ENCODE data around the gene TMEM255B.
"Not testable (repeated sequence)": the region's sequence is repeated elsewhere in the genome, so short reads cannot be mapped to it uniquely, and the experiment has no call there.

Gene TMEM255B

DNA sequence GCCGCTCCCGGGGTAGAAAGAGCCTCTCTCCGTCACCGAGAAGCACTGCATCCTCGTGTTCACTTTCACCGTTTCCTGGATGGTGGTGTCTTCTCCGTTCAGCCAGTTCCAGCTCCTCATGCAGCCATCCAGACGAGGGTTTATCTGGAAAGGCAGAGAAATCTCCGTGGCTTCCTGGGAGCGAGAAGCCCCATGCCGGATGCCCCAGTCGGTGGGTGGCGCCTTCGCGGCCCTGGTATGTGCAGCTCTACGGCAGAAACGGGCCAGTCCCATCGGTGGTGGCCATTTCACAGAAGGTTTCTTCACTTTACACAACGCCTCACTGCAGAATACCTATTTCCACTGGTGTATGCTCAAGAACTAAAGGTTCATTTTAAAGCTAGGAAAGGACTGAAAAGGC, 68.0 kb downstream of the TMEM255B start:
- TF ChIP-seq, protein P1, sequence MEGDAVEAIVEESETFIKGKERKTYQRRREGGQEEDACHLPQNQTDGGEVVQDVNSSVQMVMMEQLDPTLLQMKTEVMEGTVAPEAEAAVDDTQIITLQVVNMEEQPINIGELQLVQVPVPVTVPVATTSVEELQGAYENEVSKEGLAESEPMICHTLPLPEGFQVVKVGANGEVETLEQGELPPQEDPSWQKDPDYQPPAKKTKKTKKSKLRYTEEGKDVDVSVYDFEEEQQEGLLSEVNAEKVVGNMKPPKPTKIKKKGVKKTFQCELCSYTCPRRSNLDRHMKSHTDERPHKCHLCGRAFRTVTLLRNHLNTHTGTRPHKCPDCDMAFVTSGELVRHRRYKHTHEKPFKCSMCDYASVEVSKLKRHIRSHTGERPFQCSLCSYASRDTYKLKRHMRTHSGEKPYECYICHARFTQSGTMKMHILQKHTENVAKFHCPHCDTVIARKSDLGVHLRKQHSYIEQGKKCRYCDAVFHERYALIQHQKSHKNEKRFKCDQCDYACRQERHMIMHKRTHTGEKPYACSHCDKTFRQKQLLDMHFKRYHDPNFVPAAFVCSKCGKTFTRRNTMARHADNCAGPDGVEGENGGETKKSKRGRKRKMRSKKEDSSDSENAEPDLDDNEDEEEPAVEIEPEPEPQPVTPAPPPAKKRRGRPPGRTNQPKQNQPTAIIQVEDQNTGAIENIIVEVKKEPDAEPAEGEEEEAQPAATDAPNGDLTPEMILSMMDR (IDR thresholded peaks at IDR 0.05; ENCODE audit: insufficient read depth, low read depth, low read length, missing control alignments): no peak
- no peak overlapping the region for H3K4me3 ChIP-seq (ENCODE audit: low read depth, low read length)
- DNase-seq (ENCODE audit: low read depth): no peak

GRCh38 chr13:113828282-113828825, 69.3 kb downstream of the TMEM255B start:
- no peak overlapping the region for H3K4me3 ChIP-seq (ENCODE audit: low read depth, low read length)
- DNase-seq (ENCODE audit: low read depth): no peak
- TF ChIP-seq, protein P1 (IDR thresholded peaks at IDR 0.05; ENCODE audit: insufficient read depth, low read depth, low read length, missing control alignments): no peak

GRCh38 chr13:113830426-113830950, 71.5 kb downstream of the TMEM255B start:
- not testable (repeated sequence) for DNase-seq (ENCODE audit: low read depth); H3K4me3 ChIP-seq (ENCODE audit: low read depth, low read length)

- no peak for DNase-seq (ENCODE audit: low read depth)
- H3K4me3 ChIP-seq (ENCODE audit: low read depth, low read length): no peak overlapping the region
- TF ChIP-seq, protein P1 (IDR thresholded peaks at IDR 0.05; ENCODE audit: insufficient read depth, low read depth, low read length, missing control alignments): no peak
Measured at GRCh38 chr13:113831061-113831460, 72.0 kb downstream of the TMEM255B start.

GRCh38 chr13:113832205-113832604, 73.2 kb downstream of the TMEM255B start:
- no peak overlapping the region for H3K4me3 ChIP-seq (ENCODE audit: low read depth, low read length)
- DNase-seq (ENCODE audit: low read depth): no peak
- TF ChIP-seq, protein P1 (IDR thresholded peaks at IDR 0.05; ENCODE audit: insufficient read depth, low read depth, low read length, missing control alignments): no peak

DNA sequence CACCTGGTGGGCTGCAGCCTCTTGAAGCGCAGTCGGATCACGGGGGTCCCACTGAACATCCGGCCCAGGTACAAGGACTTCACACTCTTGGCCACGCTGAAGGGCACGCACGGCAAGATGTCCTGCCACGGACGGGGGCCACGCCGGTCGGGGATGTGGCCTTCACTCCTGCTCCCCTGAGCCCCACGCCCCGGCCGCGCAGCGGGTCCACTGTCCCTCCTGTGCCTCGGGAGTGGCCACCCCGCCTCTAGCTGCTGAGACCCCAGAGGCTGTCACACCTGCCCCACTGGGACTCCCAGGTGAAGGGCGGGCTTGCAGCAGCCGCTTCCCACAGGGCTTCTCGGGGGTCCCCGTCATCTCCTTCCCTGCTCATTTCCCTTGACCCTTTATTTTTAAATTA, 73.6 kb downstream of the TMEM255B start:
- TF ChIP-seq, protein P1 (IDR thresholded peaks at IDR 0.05; ENCODE audit: insufficient read depth, low read depth, low read length, missing control alignments): no peak
- DNase-seq (ENCODE audit: low read depth): no peak
- no peak overlapping the region for H3K4me3 ChIP-seq (ENCODE audit: low read depth, low read length)

DNA sequence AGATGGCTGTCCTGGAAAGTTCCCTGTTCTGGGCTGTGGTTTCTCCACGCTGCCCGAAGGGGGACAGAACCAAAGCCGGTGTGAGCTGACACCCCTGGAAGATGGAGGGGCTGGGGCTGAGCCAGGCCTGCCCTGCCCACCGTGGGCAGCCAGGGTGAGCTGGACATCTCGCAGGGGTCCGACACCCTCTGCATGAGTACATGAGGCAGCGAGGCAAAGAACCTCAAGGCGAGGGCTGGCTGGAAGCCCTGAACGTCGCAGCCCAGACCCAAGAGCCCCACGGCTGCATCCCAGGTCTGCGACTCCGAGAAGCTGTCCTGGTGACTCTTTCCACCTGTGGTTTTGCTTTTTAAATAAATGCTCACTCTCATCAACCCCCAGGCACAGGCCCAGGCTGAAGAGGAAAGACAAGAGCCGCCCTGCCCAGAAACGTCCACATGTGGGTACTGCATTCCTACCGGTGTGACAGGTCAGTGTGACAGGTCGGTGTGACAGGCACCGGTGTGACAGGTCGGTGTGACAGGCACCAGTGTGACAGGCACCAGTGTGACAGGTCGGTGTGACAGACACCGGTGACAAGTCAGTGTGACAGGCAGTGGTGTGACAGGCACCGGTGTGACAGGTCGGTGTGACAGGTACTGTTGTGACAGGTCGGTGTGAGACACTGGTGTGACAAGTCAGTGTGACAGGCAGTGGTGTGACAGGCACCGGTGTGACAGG, 74.2 kb downstream of the TMEM255B start:
- TF ChIP-seq, protein P1 (IDR thresholded peaks at IDR 0.05; ENCODE audit: insufficient read depth, low read depth, low read length, missing control alignments): no peak
- H3K4me3 ChIP-seq (ENCODE audit: low read depth, low read length): no peak overlapping the region
- DNase-seq (ENCODE audit: low read depth): no peak

DNA sequence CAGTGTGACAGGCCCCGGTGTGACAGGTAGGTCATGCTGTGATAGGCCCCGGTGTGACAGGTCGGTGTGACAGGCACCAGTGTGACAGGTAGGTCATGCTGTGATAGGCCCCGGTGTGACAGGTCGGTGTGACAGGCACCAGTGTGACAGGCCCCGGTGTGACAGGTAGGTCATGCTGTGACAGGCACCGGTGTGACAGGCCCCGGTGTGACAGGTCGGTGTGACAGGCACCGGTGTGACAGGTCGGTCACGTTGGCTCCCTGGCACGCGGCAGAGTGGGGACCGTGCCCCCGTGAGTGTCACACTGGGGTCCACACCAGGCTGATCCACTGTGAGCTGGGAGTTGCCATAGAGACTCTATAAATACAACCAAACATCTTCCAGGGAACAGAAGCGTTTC, 75.0 kb downstream of the TMEM255B start:
- not testable (repeated sequence) for DNase-seq (ENCODE audit: low read depth); H3K4me3 ChIP-seq (ENCODE audit: low read depth, low read length)

All from GM12865 (cell line).